Stimulated activated naive CD8-positive, alpha-beta T cell treated with anti-CD3 and anti-CD28 coated beads, Interleukin-15, amount 100 ng/mL, for 72 hours (primary cell): ENCODE results near the gene SPATA7.
A peak's percentile ranks its signal among the peaks of the same experiment; 100 is the strongest.
"Not testable (repeated sequence)": the region's sequence is repeated elsewhere in the genome, so short reads cannot be mapped to it uniquely, and the experiment has no call there.

ENCODE experiments used
- ATAC-seq: fragments of 150-1000 bp; cut with Tn5 transposase; 2 replicates; pipeline ENCODE4 v1.10.0; 2021; ENCODE audit warnings: mild to moderate bottlenecking, moderate library complexity
- DNase-seq, 2 donors: peaks; one replicate each; pipeline ENCODE4 v3.0.0; 2021 to 2022
- H3K27ac Mint-ChIP-seq, 2 donors: one replicate each; pipeline ENCODE4 v1.8.0; 2022; ENCODE audit warnings: mild to moderate bottlenecking in 2 of 2, mixed read lengths in 2 of 2, moderate library complexity in 2 of 2
- H3K27me3 Mint-ChIP-seq: one replicate; pipeline ENCODE4 v1.8.0; 2022; ENCODE audit warnings: mixed read lengths
- H3K4me1 Mint-ChIP-seq: one replicate; pipeline ENCODE4 v1.8.0; 2022; ENCODE audit warnings: mild to moderate bottlenecking, mixed read lengths
- H3K4me3 Mint-ChIP-seq, 2 donors: one replicate each; pipeline ENCODE4 v1.8.0; 2022; ENCODE audit warnings: mild to moderate bottlenecking in 2 of 2, mixed read lengths in 2 of 2, moderate library complexity in 1 of 2
- H3K9me3 Mint-ChIP-seq, 2 donors: one replicate each; pipeline ENCODE4 v1.8.0; 2022; ENCODE audit warnings: mixed read lengths in 2 of 2

SPATA7 gene

DNA sequence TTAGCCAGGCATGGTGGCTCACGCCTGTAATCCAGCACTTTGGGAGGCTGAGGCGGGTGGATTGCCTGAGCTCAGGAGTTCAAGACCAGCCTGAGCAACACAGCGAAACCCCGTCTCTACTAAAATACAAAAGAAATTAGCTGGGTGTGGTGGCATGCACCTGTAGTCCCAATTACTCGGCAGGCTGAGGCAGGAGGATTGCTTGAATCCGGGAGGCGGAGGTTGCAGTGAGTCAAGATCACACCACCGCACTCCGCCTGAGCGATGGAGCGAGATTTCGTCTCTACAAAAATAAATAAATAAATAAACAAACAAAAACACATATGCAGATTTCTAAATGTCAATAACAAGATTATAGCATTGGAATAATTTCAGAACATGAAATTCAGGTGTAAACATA, 3.8 kb upstream of the SPATA7 start:
- not testable (repeated sequence) for H3K27ac Mint-ChIP-seq, ATAC-seq, H3K9me3 Mint-ChIP-seq, H3K4me3 Mint-ChIP-seq, H3K27me3 Mint-ChIP-seq, DNase-seq
- H3K4me1 Mint-ChIP-seq, result peaks cover 19% of the 10 kb centered on the region

DNA sequence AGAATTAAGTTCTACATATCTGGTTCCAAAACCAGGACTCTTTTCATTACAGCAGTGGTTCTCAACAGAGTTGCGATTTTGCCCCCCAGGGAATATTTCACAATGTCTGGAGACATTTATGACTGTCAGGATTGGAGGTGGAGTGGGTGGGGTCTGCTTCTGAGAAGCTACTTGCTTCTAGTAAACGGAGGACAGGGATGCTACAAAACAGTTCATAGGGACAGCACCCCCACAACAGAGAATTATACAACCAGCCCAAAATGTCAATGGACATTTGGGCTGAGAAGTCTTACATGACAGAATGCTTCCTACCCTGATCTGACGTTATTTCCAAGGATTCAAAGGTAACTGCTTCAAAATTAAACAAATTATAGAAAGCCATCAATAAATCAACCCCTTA, 739 bp upstream of the SPATA7 start:
- Mint-ChIP-seq H3K4me1 (peaks cover 21% of the 10 kb centered on the region), H3K4me3 (peak overlapping the region; percentile 94 to 97), H3K9me3 (no peaks in the 10 kb centered on the region), H3K27ac (peak overlapping the region in 1 of 2 donors; percentile 92), H3K27me3 (peaks cover 8% of the 10 kb centered on the region)
- ATAC-seq (no peak), DNase-seq (no peak)

GRCh38 chr14:88386256-88386794, 868 bp downstream of the SPATA7 start:
- no peak for ATAC-seq
- Mint-ChIP-seq H3K4me1 (peaks cover 21% of the 10 kb centered on the region), H3K27ac (peak overlapping the region in 1 of 2 donors; percentile 89)

DNA sequence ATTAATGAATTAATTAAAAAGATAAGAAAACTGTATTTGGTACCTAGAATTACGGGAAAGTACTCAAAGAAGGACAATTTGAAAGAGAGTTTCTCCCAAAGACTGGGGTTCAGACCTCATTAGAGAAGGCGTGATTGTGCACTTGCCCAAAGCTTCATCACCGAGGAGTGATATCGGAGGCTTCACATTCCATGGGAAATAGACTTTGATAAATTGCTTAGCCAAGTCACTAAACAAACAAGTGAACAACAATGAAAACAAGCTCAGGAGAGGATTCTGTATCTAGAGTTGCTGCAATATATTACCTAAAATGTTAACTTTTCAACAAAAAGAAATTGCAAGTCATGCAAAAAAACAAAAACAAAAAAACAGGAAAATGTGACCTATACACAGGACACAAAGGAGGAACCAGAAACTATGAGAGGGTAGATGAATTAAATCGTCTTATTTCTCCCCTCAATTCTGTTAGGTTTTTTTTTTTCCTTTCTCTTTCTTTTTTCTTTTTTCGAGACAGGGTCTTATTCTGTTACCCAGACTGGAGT, 3.4 kb downstream of the SPATA7 start:
- H3K4me1 Mint-ChIP-seq, result peaks cover 21% of the 10 kb centered on the region
- H3K27me3 Mint-ChIP-seq, result peaks cover 3% of the 10 kb centered on the region
- no peak for ATAC-seq
- H3K9me3 Mint-ChIP-seq, result no peaks in the 10 kb centered on the region
- DNase-seq, result no peak
- H3K27ac Mint-ChIP-seq, result no peak overlapping the region
- H3K4me3 Mint-ChIP-seq, result no peak overlapping the region

More at GRCh38 chr14:88386256-88386794, 868 bp downstream of the SPATA7 start:
- Mint-ChIP-seq H3K4me3 (peak overlapping the region; percentile 94 to 97), H3K9me3 (no peaks in the 10 kb centered on the region), H3K27me3 (peaks cover 8% of the 10 kb centered on the region)
- DNase-seq, result no peak

DNA sequence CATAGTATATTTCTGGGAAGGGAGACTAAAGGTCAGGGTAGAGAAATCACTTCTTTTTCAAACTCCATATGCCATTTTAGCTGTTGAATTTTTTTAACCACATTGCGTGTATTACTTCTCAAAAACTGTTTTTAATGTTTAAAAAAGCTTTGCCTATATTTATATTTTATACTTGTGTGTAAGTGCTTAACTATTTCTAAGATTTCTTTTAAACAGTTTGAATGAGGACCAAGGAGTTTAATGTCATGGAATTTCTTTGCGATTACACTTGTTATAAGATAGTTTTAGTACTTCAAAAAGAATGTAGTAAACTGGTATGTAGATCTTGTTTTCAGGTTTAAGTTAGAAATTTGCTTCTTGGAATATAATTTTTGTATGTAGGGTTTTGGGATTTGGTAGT, 7.2 kb downstream of the SPATA7 start:
- Mint-ChIP-seq H3K27ac (no peak overlapping the region), H3K27me3 (no peaks in the 10 kb centered on the region), H3K4me3 (no peak overlapping the region), H3K9me3 (no peaks in the 10 kb centered on the region), H3K4me1 (no peaks in the 10 kb centered on the region)
- DNase-seq (no peak), ATAC-seq (no peak)

DNA sequence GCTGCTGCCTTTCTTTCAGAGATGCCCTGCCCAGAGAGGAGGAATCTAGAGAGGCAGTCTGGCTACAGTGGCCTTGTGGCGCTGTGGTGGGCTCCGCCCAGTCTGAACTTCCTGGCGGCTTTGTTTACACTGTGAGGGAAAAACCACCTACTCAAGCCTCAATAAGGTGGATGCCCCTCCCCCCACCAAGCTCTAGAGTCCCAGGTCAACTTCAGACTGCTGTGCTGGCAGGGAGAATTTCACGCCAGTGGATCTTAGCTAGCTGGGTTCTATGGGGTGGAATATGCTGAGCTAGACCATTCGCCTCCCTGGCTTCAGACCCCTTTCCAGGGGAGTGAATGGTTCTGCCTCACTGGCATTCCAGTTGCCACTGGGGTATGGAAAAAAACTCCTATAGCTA, 25.6 kb downstream of the SPATA7 start:
- H3K9me3 Mint-ChIP-seq, result peaks cover 19 to 53% of the 10 kb centered on the region in 2 donors
- H3K27ac Mint-ChIP-seq, result no peak overlapping the region
- H3K4me3 Mint-ChIP-seq, result no peak overlapping the region
- DNase-seq (no peak), ATAC-seq (no peak)
- no peaks in the 10 kb centered on the region for H3K27me3 Mint-ChIP-seq
- no peaks in the 10 kb centered on the region for H3K4me1 Mint-ChIP-seq

DNA sequence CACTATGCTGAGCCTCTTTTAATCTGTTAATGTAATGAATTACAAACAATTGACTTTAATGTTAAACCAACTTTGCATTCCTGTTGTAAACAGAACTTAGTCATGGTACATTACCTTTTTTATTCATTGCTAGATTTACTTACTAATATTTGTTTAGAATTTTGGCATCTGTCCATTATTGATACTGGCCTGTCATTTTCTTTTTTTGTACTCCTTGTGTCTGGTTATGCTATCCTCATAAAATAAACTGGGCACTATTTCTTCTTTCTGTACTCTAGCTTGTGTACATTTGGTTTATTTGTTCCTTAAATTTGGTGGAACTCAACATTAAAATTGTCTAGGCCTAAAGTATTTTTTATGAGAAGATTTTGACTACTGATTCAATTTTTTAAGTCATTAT, 32.1 kb downstream of the SPATA7 start:
- H3K27ac Mint-ChIP-seq, result no peak overlapping the region
- DNase-seq (no peak), ATAC-seq (no peak)
- H3K4me1 Mint-ChIP-seq, result no peaks in the 10 kb centered on the region
- no peaks in the 10 kb centered on the region for H3K27me3 Mint-ChIP-seq
- peaks cover 18 to 35% of the 10 kb centered on the region in 2 donors for H3K9me3 Mint-ChIP-seq
- H3K4me3 Mint-ChIP-seq, result no peak overlapping the region

DNA sequence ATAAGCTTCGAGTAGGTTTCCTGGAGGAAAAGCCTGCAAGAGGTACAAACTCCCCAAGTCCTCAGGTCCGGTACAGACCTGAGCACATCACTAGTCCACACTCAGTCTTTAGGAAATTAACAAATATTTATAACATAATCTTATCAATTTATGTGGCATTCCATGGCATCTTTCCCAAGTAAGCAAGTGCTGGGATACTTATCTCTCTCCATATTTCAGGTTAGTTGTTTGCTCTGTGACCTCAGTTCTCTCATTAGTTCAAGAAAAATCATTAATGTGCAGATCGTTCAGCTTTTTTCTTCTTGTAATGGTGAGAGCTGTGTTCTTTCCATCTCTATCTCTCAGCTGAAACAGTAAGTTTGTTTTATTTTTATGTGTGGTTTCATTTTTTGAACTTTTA, 34.7 kb downstream of the SPATA7 start:
- Mint-ChIP-seq H3K4me1 (no peaks in the 10 kb centered on the region), H3K27ac (no peak overlapping the region), H3K9me3 (peaks cover 11 to 18% of the 10 kb centered on the region in 2 donors), H3K27me3 (no peaks in the 10 kb centered on the region), H3K4me3 (no peak overlapping the region)
- ATAC-seq, result no peak
- no peak for DNase-seq

- H3K27me3 Mint-ChIP-seq, result no peaks in the 10 kb centered on the region
- H3K27ac Mint-ChIP-seq, result no peak overlapping the region
- no peak overlapping the region for H3K4me3 Mint-ChIP-seq
- DNase-seq (no peak), ATAC-seq (no peak)
- peaks cover 6 to 7% of the 10 kb centered on the region in 2 donors for H3K9me3 Mint-ChIP-seq
- H3K4me1 Mint-ChIP-seq, result no peaks in the 10 kb centered on the region
Observed at GRCh38 chr14:88421286-88421685, 35.8 kb downstream of the SPATA7 start.

DNA sequence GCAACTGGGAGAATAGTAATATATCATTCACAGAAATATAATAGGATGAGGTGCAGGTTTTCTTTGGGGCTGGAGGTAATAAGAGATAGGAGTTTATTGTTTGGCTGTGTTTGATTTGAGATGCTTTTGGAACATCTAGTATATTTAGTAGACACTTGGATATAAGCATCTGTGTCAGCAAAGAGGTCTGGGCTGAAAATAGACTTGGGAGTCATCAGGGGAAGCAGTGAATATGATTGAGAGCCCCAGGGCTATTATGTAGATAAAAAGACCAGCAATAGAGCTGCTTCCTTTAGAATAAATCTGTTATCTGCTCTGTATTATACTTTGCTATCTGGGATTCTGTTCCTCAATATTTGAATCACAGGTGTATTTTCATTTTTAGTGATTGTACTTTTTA, 36.6 kb downstream of the SPATA7 start:
- Mint-ChIP-seq H3K27ac (no peak overlapping the region), H3K27me3 (no peaks in the 10 kb centered on the region), H3K9me3 (peaks cover 6 to 7% of the 10 kb centered on the region in 2 donors), H3K4me1 (no peaks in the 10 kb centered on the region), H3K4me3 (no peak overlapping the region)
- ATAC-seq (no peak), DNase-seq (no peak)

DNA sequence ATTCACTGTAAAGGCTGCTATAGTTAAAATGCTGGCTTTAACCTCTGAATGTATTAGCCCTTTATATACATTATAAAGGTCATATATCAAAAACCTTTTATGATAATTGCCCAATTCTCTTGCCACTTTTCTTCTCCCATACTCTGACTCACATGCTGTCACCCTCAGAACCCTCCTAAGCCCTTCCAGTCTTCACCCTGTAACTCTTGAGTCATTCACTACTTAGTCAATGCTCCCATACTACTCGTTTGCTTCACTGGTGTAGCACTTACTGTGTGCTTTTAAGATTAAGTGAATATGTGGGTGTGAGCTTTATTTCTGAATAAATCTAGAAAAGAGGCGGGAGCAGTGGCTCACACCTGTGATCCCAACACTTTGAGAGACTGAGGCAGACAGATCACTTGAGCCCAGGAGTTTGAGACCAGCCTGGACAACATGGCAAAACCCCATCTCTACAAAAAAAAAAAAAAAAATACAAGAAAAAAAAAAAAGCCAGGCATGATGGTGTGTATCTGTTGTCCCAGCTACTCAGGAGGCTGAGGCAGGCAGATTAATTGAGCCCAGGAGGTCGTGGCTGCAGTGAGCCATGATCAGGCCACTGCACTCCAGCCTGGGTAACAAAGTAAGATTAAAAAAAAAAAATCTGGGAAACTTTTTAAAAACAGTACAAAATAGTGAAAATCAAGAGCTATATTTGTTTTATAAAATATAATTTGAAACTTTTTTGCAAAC, 37.6 kb downstream of the SPATA7 start:
- ATAC-seq (peak; percentile 67), DNase-seq (no peak)
- H3K4me3 Mint-ChIP-seq, result no peak overlapping the region
- no peaks in the 10 kb centered on the region for H3K4me1 Mint-ChIP-seq
- H3K27ac Mint-ChIP-seq, result no peak overlapping the region
- peaks cover 2% of the 10 kb centered on the region in 2 donors for H3K9me3 Mint-ChIP-seq
- H3K27me3 Mint-ChIP-seq, result no peaks in the 10 kb centered on the region

- no peaks in the 10 kb centered on the region for H3K9me3 Mint-ChIP-seq
- no peak overlapping the region for H3K4me3 Mint-ChIP-seq
- no peak overlapping the region for H3K27ac Mint-ChIP-seq
- H3K4me1 Mint-ChIP-seq, result no peaks in the 10 kb centered on the region
- ATAC-seq (no peak), DNase-seq (no peak)
- H3K27me3 Mint-ChIP-seq, result no peaks in the 10 kb centered on the region
Observed at GRCh38 chr14:88424573-88424972, 39.1 kb downstream of the SPATA7 start.

DNA sequence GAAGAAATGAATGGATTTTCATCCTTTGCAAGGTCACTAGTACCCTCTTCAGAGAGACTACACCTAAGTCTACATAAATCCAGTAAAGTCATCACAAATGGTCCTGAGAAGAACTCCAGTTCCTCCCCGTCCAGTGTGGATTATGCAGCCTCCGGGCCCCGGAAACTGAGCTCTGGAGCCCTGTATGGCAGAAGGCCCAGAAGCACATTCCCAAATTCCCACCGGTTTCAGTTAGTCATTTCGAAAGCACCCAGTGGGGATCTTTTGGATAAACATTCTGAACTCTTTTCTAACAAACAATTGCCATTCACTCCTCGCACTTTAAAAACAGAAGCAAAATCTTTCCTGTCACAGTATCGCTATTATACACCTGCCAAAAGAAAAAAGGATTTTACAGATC, 40.8 kb downstream of the SPATA7 start:
- DNase-seq, result no peak
- no peaks in the 10 kb centered on the region for H3K27me3 Mint-ChIP-seq
- no peak overlapping the region for H3K4me3 Mint-ChIP-seq
- no peak overlapping the region for H3K27ac Mint-ChIP-seq
- no peak for ATAC-seq
- H3K9me3 Mint-ChIP-seq, result no peaks in the 10 kb centered on the region
- no peaks in the 10 kb centered on the region for H3K4me1 Mint-ChIP-seq

DNA sequence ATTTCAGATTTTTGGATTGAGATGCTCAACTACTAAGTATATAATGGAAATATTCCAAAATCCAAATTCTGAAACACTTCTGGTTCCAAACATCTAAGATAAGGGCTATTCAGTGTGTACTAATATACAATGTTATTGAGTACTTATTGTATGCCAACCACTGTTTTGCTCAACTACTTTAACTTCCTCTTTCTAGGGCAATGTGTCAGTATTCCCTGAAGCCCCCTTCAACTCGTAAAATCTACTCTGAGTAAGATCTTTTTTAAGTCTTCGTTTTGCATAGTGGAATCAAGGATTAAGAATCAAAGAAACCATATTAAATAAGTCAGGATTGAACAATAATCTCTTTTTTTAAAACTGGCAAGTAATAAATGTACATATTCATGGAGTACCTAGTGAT, 45.5 kb downstream of the SPATA7 start:
- no peak overlapping the region for H3K27ac Mint-ChIP-seq
- no peaks in the 10 kb centered on the region for H3K27me3 Mint-ChIP-seq
- no peak for ATAC-seq
- no peak overlapping the region for H3K4me3 Mint-ChIP-seq
- H3K4me1 Mint-ChIP-seq, result no peaks in the 10 kb centered on the region
- H3K9me3 Mint-ChIP-seq, result no peaks in the 10 kb centered on the region
- DNase-seq, result no peak

- no peak overlapping the region for H3K4me3 Mint-ChIP-seq
- H3K4me1 Mint-ChIP-seq, result no peaks in the 10 kb centered on the region
- H3K9me3 Mint-ChIP-seq, result no peaks in the 10 kb centered on the region
- no peak for ATAC-seq
- H3K27ac Mint-ChIP-seq, result no peak overlapping the region
- H3K27me3 Mint-ChIP-seq, result no peaks in the 10 kb centered on the region
- no peak for DNase-seq
Observed at GRCh38 chr14:88437658-88438057, 52.2 kb downstream of the SPATA7 start.

GRCh38 chr14:88439088-88439487, 53.6 kb downstream of the SPATA7 start:
- Mint-ChIP-seq H3K27ac (no peak overlapping the region), H3K27me3 (no peaks in the 10 kb centered on the region), H3K4me3 (no peak overlapping the region), H3K9me3 (no peaks in the 10 kb centered on the region), H3K4me1 (no peaks in the 10 kb centered on the region)
- DNase-seq (no peak), ATAC-seq (no peak)
